HCT116 (cell line): ENCODE data around the gene UVRAG. TPM values are rescaled to one million over a fixed set of nuclear protein-coding genes. Genes with fewer than 3 reads are reported as not detected.

ENCODE experiments used
- ATAC-seq: fragments of 200-7000 bp; cut with Tn5 transposase; 2 replicates; pipeline ENCODE4 v1.9.1; 2020; ENCODE audit warnings: mild to moderate bottlenecking, moderate library complexity
- BruUV-seq: library from RNA; stranded (reverse); fragments of 400-500 nt; replicated peaks from 2 replicates; lab custom pipeline; 2021; lab: Mats Ljungman, UMichigan
- CTCF ChIA-PET: fragments of 300-600 bp; sonication (Branson Sonifier 250); formaldehyde crosslinking; loops from one replicate; lab custom pipeline; 2021; ENCODE audit warnings: antibody characterized with exemption; lab: Charles Lee
- POLR2A ChIA-PET: fragments of 300-600, 350-600 bp; sonication (Branson Sonifier 250); formaldehyde crosslinking; loops from one replicate; lab custom pipeline; 2021; ENCODE audit warnings: antibody characterized with exemption; lab: Charles Lee
- RAD21 ChIA-PET, 2 experiments: fragments of 300-600 bp; sonication (Branson Sonifier 250); formaldehyde crosslinking; loops; one replicate each; lab custom pipeline; 2023; ENCODE audit warnings: low total read pairs in 2 of 2; ENCODE audit not compliant: uncharacterized antibody in 2 of 2, unreplicated experiment in 2 of 2, low non-redundant PET in 1 of 2; lab: Charles Lee
- DNase-seq: peaks from one replicate; pipeline ENCODE4 v3.0.0-alpha.2; 2010; ENCODE audit warnings: low read depth, low spot score
- H2AFZ ChIP-seq: fragments of 200-600 bp; shearing (Covaris generic), sonication (generic); 2 replicates; pipeline ENCODE4 v1.6.1; 2017; ENCODE audit warnings: low read depth, mixed run types, mixed read lengths, antibody characterized with exemption, low read length; ENCODE audit not compliant: poor library complexity, severe bottlenecking
- H3K27ac ChIP-seq: 2 replicates; pipeline ENCODE4 v1.5.1; 2012; ENCODE audit warnings: low read depth, low read length
- H3K27me3 ChIP-seq: fragments of 200-600 bp; sonication (generic); 2 replicates; pipeline ENCODE4 v1.6.1; 2016; ENCODE audit warnings: mixed run types, low read length, mixed read lengths; ENCODE audit not compliant: insufficient read depth
- H3K36me3 ChIP-seq, 2 experiments: fragments of 200-500 bp in 1 of 2; fragments of 200-600 bp in 1 of 2; sonication (Bioruptor generic) in 1 of 2; sonication (generic) in 1 of 2; 2 replicates each; pipeline versions ENCODE4 v1.5.1 to v1.6.1; 2014 to 2016; ENCODE audit warnings: low read length in 2 of 2, inconsistent platforms in 1 of 2, mixed read lengths in 1 of 2, mixed run types in 1 of 2; ENCODE audit not compliant: insufficient read depth in 2 of 2, control insufficient read depth in 1 of 2
- H3K4me1 ChIP-seq, 2 experiments: fragments of 200-600 bp in 1 of 2; sonication (generic) in 1 of 2; 2 replicates each; pipeline versions ENCODE4 v1.5.1 to v1.6.1; 2012 to 2017; ENCODE audit warnings: low read length in 2 of 2, inconsistent platforms in 1 of 2, mild to moderate bottlenecking in 1 of 2, mixed read lengths in 1 of 2, mixed run types in 1 of 2, moderate library complexity in 1 of 2; ENCODE audit not compliant: insufficient read depth in 2 of 2, control insufficient read depth in 1 of 2
- H3K4me2 ChIP-seq: fragments of 200-600 bp; sonication (generic); 2 replicates; pipeline ENCODE4 v1.6.1; 2017; ENCODE audit warnings: mixed run types, low read length, mixed read lengths
- H3K4me3 ChIP-seq, 2 experiments: fragments of 200-600 bp in 1 of 2; sonication (generic) in 1 of 2; replicated peaks in 1 of 2; 2 replicates each; pipeline ENCODE4 v1.5.1; 2011 to 2016; ENCODE audit warnings: low read length in 2 of 2, control low read depth in 1 of 2, low read depth in 1 of 2, mild to moderate bottlenecking in 1 of 2, mixed read lengths in 1 of 2, mixed run types in 1 of 2
- H3K79me2 ChIP-seq: fragments of 200-600 bp; sonication (generic); 2 replicates; pipeline ENCODE4 v1.6.1; 2017; ENCODE audit warnings: mild to moderate bottlenecking, mixed run types, low read length, moderate library complexity, mixed read lengths; ENCODE audit not compliant: insufficient read depth
- H3K9ac ChIP-seq: fragments of 200-600 bp; sonication (generic); 2 replicates; pipeline ENCODE4 v1.6.1; 2016; ENCODE audit warnings: low read length, mixed read lengths
- H3K9me2 ChIP-seq: fragments of 200-600 bp; sonication (generic), shearing (Covaris generic); 2 replicates; pipeline ENCODE4 v1.6.1; 2017; ENCODE audit warnings: mixed run types, mild to moderate bottlenecking, moderate library complexity; ENCODE audit not compliant: insufficient read depth
- H3K9me3 ChIP-seq, 2 experiments: fragments of 200-500 bp in 1 of 2; fragments of 200-600 bp in 1 of 2; sonication (Bioruptor generic) in 1 of 2; sonication (generic) in 1 of 2; 2 replicates each; pipeline ENCODE4 v1.6.1; 2014 to 2017; ENCODE audit warnings: low read length in 2 of 2, mixed read lengths in 2 of 2, inconsistent platforms in 1 of 2, low read depth in 1 of 2, mild to moderate bottlenecking in 1 of 2, mixed run types in 1 of 2, moderate library complexity in 1 of 2; ENCODE audit not compliant: control insufficient read depth in 1 of 2, insufficient read depth in 1 of 2
- H4K20me1 ChIP-seq: fragments of 200-600 bp; sonication (generic), shearing (Covaris generic); 2 replicates; pipeline ENCODE4 v1.6.1; 2017; ENCODE audit warnings: mixed run types, mild to moderate bottlenecking, moderate library complexity; ENCODE audit not compliant: insufficient read depth
- CBX3 ChIP-seq: IDR thresholded peaks from 2 replicates; pipeline ENCODE4 v1.6.1; 2012; ENCODE audit warnings: low read depth
- EZH2phosphoT487 ChIP-seq: fragments of 200-600 bp; IDR thresholded peaks from 2 replicates; pipeline ENCODE4 v1.6.1; 2018; ENCODE audit warnings: antibody characterized with exemption, borderline replicate concordance
- RAD21 ChIP-seq: IDR thresholded peaks from 2 replicates; pipeline ENCODE4 v1.6.1; 2012; ENCODE audit warnings: low read depth, mild to moderate bottlenecking
- TCF7L2 ChIP-seq: IDR thresholded peaks from 2 replicates; pipeline ENCODE4 v1.7.0; 2011; ENCODE audit warnings: borderline replicate concordance, inconsistent platforms; ENCODE audit not compliant: insufficient read depth, insufficient read length; ENCODE audit errors: extremely low read depth
- YY1 ChIP-seq: IDR thresholded peaks from 2 replicates; pipeline ENCODE4 v1.6.1; 2011; ENCODE audit warnings: low read length, low read depth, moderate library complexity, mild to moderate bottlenecking; ENCODE audit not compliant: insufficient replicate concordance; ENCODE audit errors: extremely low read depth
- ZNF274 ChIP-seq: fragments of 200-500 bp; sonication (Bioruptor generic); IDR thresholded peaks from 2 replicates; pipeline ENCODE4 v1.6.1; 2014; ENCODE audit warnings: mild to moderate bottlenecking, low read depth, low read length, inconsistent platforms
- intact Hi-C: fragments of 100-400 bp; cut with micrococcal nuclease; formaldehyde crosslinking; loops from 2 replicates; pipeline ENCODE4 v1.10.0; 2022
- total RNA-seq: library from RNA; stranded (reverse); gene quantifications from one replicate; pipeline ENCODE4 v1.2.1, GENCODE V29; 2021; ENCODE audit not compliant: unreplicated experiment
- TF ChIP-seq, protein P1 (sequence below), 3 experiments: fragments of 200-600 bp in 1 of 3; sonication (generic) in 1 of 3; IDR thresholded peaks in 2 of 3; conservative IDR thresholded peaks in 1 of 3; 2 replicates each; pipeline ENCODE4 v1.5.1; 2012 to 2017; ENCODE audit warnings: low read depth in 2 of 3, low read length in 2 of 3, antibody characterized with exemption in 1 of 3, borderline replicate concordance in 1 of 3, control low read depth in 1 of 3, mild to moderate bottlenecking in 1 of 3, mixed read lengths in 1 of 3, mixed run types in 1 of 3, moderate library complexity in 1 of 3; ENCODE audit not compliant: insufficient read depth in 1 of 3

Gene UVRAG
- total RNA-seq, 1 experiment from 2014 or later, result 12.3 TPM

- Histone ChIP-seq H4K20me1 (no peaks in the 10 kb centered on the region), H3K79me2 (no peaks in the 10 kb centered on the region), H3K27ac (no peak overlapping the region), H3K9me3 (no peaks in the 10 kb centered on the region), H3K9me2 (no peaks in the 10 kb centered on the region), H2AFZ (no peak overlapping the region), H3K4me2 (no peak overlapping the region), H3K9ac (no peak overlapping the region), H3K27me3 (no peaks in the 10 kb centered on the region), H3K4me1 (no peaks in the 10 kb centered on the region), H3K4me3 (no peak overlapping the region), H3K36me3 (no peaks in the 10 kb centered on the region)
- ChIA-PET CTCF (no interaction called here), RAD21 (no interaction called here), POLR2A (no interaction called here)
- intact Hi-C loops, result no loop called here
- ATAC-seq, result no peak
- no peak for DNase-seq
- TF ChIP-seq TCF7L2 (no peak), ZNF274 (no peak), EZH2phosphoT487 (no peak), RAD21 (no peak), YY1 (no peak), CBX3 (no peak)
- TF ChIP-seq, protein P1, sequence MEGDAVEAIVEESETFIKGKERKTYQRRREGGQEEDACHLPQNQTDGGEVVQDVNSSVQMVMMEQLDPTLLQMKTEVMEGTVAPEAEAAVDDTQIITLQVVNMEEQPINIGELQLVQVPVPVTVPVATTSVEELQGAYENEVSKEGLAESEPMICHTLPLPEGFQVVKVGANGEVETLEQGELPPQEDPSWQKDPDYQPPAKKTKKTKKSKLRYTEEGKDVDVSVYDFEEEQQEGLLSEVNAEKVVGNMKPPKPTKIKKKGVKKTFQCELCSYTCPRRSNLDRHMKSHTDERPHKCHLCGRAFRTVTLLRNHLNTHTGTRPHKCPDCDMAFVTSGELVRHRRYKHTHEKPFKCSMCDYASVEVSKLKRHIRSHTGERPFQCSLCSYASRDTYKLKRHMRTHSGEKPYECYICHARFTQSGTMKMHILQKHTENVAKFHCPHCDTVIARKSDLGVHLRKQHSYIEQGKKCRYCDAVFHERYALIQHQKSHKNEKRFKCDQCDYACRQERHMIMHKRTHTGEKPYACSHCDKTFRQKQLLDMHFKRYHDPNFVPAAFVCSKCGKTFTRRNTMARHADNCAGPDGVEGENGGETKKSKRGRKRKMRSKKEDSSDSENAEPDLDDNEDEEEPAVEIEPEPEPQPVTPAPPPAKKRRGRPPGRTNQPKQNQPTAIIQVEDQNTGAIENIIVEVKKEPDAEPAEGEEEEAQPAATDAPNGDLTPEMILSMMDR (IDR thresholded peaks at IDR 0.05 in 2 of 3, conservative IDR thresholded peaks at IDR 0.05 in 1 of 3; ENCODE audit: borderline replicate concordance in 1 of 3, insufficient read depth in 1 of 3, low read depth in 2 of 3, low read length in 2 of 3), result no peak
- no TSS peak for BruUV-seq
These were observed 308.2 kb downstream of the UVRAG start for GRCh38 chr11:76123248-76123647.
